Hepatocyte (in vitro differentiated cells): ENCODE results near the gene PSME1.

ENCODE experiments used
- EZH2 ChIP-seq: fragments of 200-600 bp; sonication (generic); IDR thresholded peaks from 2 replicates; pipeline ENCODE4 v1.6.1; 2016; ENCODE audit warnings: antibody characterized with exemption, mild to moderate bottlenecking, borderline replicate concordance
- EZH2phosphoT487 ChIP-seq: fragments of 200-600 bp; sonication (generic); IDR thresholded peaks from one replicate; pipeline ENCODE4 v1.6.1; 2018; ENCODE audit warnings: antibody characterized with exemption, mild to moderate bottlenecking, low read depth, moderate library complexity; ENCODE audit not compliant: unreplicated experiment, severe bottlenecking
- TF ChIP-seq, protein P1 (sequence below): fragments of 200-600 bp; sonication (generic); IDR thresholded peaks from 2 replicates; pipeline ENCODE4 v1.5.1; 2016; ENCODE audit warnings: antibody characterized with exemption, mild to moderate bottlenecking; ENCODE audit not compliant: poor library complexity

DNA sequence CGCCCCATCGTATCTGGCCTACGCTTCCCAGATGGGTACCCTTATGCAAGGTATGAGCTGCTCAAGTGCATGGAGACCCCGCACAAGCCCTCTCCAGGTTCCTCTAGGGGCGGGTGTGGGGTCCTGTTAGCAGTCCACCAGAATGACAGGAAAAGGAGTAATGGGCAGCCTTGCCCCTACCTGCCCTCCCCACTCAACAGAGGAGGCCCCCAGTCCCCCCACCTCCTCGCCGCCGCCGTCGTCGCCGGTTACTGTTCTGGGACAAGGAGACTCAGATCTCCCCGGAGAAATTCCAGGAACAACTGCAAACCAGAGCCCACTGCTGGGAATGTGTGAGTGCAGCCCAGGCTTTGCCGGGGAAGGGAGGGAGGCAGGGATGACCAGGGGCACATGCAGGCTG lies 41.9 kb downstream of the PSME1 start:
- TF ChIP-seq, protein P1, sequence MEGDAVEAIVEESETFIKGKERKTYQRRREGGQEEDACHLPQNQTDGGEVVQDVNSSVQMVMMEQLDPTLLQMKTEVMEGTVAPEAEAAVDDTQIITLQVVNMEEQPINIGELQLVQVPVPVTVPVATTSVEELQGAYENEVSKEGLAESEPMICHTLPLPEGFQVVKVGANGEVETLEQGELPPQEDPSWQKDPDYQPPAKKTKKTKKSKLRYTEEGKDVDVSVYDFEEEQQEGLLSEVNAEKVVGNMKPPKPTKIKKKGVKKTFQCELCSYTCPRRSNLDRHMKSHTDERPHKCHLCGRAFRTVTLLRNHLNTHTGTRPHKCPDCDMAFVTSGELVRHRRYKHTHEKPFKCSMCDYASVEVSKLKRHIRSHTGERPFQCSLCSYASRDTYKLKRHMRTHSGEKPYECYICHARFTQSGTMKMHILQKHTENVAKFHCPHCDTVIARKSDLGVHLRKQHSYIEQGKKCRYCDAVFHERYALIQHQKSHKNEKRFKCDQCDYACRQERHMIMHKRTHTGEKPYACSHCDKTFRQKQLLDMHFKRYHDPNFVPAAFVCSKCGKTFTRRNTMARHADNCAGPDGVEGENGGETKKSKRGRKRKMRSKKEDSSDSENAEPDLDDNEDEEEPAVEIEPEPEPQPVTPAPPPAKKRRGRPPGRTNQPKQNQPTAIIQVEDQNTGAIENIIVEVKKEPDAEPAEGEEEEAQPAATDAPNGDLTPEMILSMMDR = no peak
- TF ChIP-seq EZH2 = no peak
- no peak for TF ChIP-seq EZH2phosphoT487
